ENCODE data around the gene OR2F2. TPM values are rescaled to one million over a fixed set of nuclear protein-coding genes. Genes with fewer than 3 reads are reported as not detected.

The OR2F2 gene
- total RNA-seq, 2 experiments from 2014 or later: not detected

DNA sequence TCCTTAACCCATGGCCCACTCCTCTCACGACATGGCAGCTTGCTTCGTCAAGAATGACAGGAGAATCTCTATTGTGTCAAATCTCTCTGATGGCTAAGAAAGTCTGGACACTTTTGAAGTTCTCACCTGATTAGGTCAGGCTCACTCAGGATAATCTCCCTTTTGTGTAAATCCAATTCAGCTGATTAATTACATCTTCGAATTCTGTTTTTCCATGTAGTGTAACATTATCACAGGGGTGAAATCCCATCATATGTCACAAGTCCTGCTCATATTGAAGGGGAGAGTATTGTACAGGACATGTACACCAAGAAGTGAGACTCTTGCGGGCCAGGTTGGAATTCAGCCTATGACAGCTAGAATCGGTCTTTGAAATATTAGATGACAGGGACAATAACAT lies 48.9 kb downstream of the OR2F2 start:
- Histone ChIP-seq H3K79me2 (ENCODE audit: insufficient read depth, low read depth, low read length) (no peaks in the 10 kb centered on the region), H3K9me3 (ENCODE audit: low read length) (no peaks in the 10 kb centered on the region), H3K4me1 (ENCODE audit: insufficient read depth, low read length, poor library complexity, severe bottlenecking) (no peaks in the 10 kb centered on the region), H3K4me2 (ENCODE audit: low read length) (no peak overlapping the region), H3K36me3 (ENCODE audit: insufficient read depth, low read length) (no peaks in the 10 kb centered on the region), H3K4me3 (ENCODE audit: low read depth, low read length, poor library complexity, severe bottlenecking) (no peak overlapping the region), H4K20me1 (ENCODE audit: insufficient read depth, low read length) (no peaks in the 10 kb centered on the region), H3K27ac (ENCODE audit: low read depth, low read length, poor library complexity, severe bottlenecking) (no peak overlapping the region), H2AFZ (ENCODE audit: low read length) (no peak overlapping the region), H3K9me2 (ENCODE audit: insufficient read depth, low read length) (no peaks in the 10 kb centered on the region)
- intact Hi-C loops (cut with micrococcal nuclease; ENCODE audit: unreplicated experiment): no loop called here
- TF ChIP-seq EZH2phosphoT487 (IDR thresholded peaks at IDR 0.05; ENCODE audit: borderline replicate concordance, low read depth, low read length): no peak
- POLR2A ChIA-PET: no interaction called here
- CTCF ChIA-PET (ENCODE audit: unreplicated experiment): no interaction called here
- DNase-seq (ENCODE audit: low spot score): no peak
- BruUV-seq (replicated peaks): no TSS peak

Other genes starting within 250 kb of the OR2F2 start
- not detected in 2 replicates for gene CTAGE6, start 177.5 kb upstream of the OR2F2 start, total RNA-seq (2014; rRNA removed; shearing (Covaris generic))
- gene CTAGE6, start 177.5 kb upstream of the OR2F2 start, total RNA-seq (2022): not detected in 2 replicates
- gene TCAF1, start 33.1 kb upstream of the OR2F2 start, total RNA-seq (2014; rRNA removed; shearing (Covaris generic)): 1.9 and 3.3 TPM in 2 replicates
- 5.5 and 7.0 TPM in 2 replicates for gene TCAF1, start 33.1 kb upstream of the OR2F2 start, total RNA-seq (2022)
- gene OR2F1, start 19.6 kb downstream of the OR2F2 start, total RNA-seq (2014; rRNA removed; shearing (Covaris generic)): not detected in 2 replicates
- gene OR2F1, start 19.6 kb downstream of the OR2F2 start, total RNA-seq (2022): not detected in 2 replicates
- gene OR6B1, start 65.1 kb downstream of the OR2F2 start, total RNA-seq (2014; rRNA removed; shearing (Covaris generic)): not detected in 2 replicates
- not detected in 2 replicates for gene OR6B1, start 65.1 kb downstream of the OR2F2 start, total RNA-seq (2022)
- not detected in 2 replicates for gene OR2A5, start 113.7 kb downstream of the OR2F2 start, total RNA-seq (2014; rRNA removed; shearing (Covaris generic))
- not detected in 2 replicates for gene OR2A5, start 113.7 kb downstream of the OR2F2 start, total RNA-seq (2022)
- gene OR2A25, start 134.6 kb downstream of the OR2F2 start, total RNA-seq (2014; rRNA removed; shearing (Covaris generic)): not detected in 2 replicates
- gene OR2A25, start 134.6 kb downstream of the OR2F2 start, total RNA-seq (2022): not detected in 2 replicates
- not detected in 2 replicates for gene OR2A12, start 151.0 kb downstream of the OR2F2 start, total RNA-seq (2014; rRNA removed; shearing (Covaris generic))
- gene OR2A12, start 151.0 kb downstream of the OR2F2 start, total RNA-seq (2022): not detected in 2 replicates
- gene OR2A2, start 174.3 kb downstream of the OR2F2 start, total RNA-seq (2014; rRNA removed; shearing (Covaris generic)): not detected in 2 replicates
- not detected in 2 replicates for gene OR2A2, start 174.3 kb downstream of the OR2F2 start, total RNA-seq (2022)
- not detected in 2 replicates for gene OR2A14, start 187.9 kb downstream of the OR2F2 start, total RNA-seq (2014; rRNA removed; shearing (Covaris generic))
- gene OR2A14, start 187.9 kb downstream of the OR2F2 start, total RNA-seq (2022): not detected in 2 replicates
- not detected in 2 replicates for gene CTAGE4, start 248.2 kb downstream of the OR2F2 start, total RNA-seq (2014; rRNA removed; shearing (Covaris generic))
- gene CTAGE4, start 248.2 kb downstream of the OR2F2 start, total RNA-seq (2022): not detected in 2 replicates

All from OCI-LY7 (cell line).